ENCODE data around the gene BRF1.

The BRF1 gene

GRCh38 chr14:105168496-105168978 is 132.3 kb downstream of the BRF1 start, which contains the start of gene JAG2:
Gene JAG2 (minus strand): TSS chr14:105168776. CDS start chr14:105168420, 356 bp downstream.
- DNase-seq: peak in 1 of 2 experiments; percentile 27

- no peak for DNase-seq
These were observed 132.7 kb downstream of the BRF1 start for GRCh38 chr14:105168093-105168420.

- no peak for DNase-seq
These were observed 133.3 kb downstream of the BRF1 start for GRCh38 chr14:105167303-105168092.

GRCh38 chr14:105166571-105167302 is 134.1 kb downstream of the BRF1 start:
- DNase-seq: no peak

- no peak for DNase-seq
These were observed 134.9 kb downstream of the BRF1 start for GRCh38 chr14:105165761-105166485.

GRCh38 chr14:105165134-105165704 is 135.6 kb downstream of the BRF1 start:
- no peak for DNase-seq

GRCh38 chr14:105163040-105163742 is 137.6 kb downstream of the BRF1 start:
- no peak for DNase-seq

- no peak for DNase-seq
These were observed 138.2 kb downstream of the BRF1 start for GRCh38 chr14:105162669-105162979.

GRCh38 chr14:105161964-105162668 is 138.7 kb downstream of the BRF1 start:
- DNase-seq: no peak

GRCh38 chr14:105161309-105161708 is 139.5 kb downstream of the BRF1 start:
- DNase-seq: no peak

- no peak for DNase-seq
These were observed 140.0 kb downstream of the BRF1 start for GRCh38 chr14:105160776-105161175.

GRCh38 chr14:105159344-105159743 is 141.5 kb downstream of the BRF1 start:
- DNase-seq: no peak

Measured in SW 1271 (cell line).